HG02973 (cell line): ENCODE data around the gene CPN1.
"Not testable (repeated sequence)": the region's sequence is repeated elsewhere in the genome, so short reads cannot be mapped to it uniquely, and the experiment has no call there.

Experiments used
- ATAC-seq: cut with Tn5 transposase; IDR thresholded peaks from one replicate; pipeline ENCODE4 v1.9.1; 2021; ENCODE audit warnings: moderate library complexity; ENCODE audit not compliant: unreplicated experiment

The CPN1 gene

DNA sequence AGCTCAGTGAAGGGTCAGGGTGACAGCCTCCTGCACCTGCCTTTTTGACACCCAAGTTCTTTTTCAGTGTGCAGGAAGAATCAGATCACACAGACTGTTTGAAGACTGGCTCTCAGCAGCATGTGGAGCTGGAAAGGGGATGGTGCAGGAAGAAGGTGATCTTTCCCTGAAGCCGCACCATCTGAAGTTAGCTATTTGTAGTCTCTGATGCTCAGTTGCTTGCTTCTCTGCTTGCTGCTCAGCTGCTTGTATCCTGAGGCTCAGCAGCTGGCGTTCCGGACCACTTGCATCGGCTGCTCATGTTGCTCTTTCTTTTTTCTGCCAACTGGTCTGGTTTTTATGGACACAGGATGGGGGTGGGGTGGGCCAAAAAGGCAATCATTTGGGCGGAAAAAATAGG is 56.1 kb downstream of the CPN1 start:
- ATAC-seq = no peak

DNA sequence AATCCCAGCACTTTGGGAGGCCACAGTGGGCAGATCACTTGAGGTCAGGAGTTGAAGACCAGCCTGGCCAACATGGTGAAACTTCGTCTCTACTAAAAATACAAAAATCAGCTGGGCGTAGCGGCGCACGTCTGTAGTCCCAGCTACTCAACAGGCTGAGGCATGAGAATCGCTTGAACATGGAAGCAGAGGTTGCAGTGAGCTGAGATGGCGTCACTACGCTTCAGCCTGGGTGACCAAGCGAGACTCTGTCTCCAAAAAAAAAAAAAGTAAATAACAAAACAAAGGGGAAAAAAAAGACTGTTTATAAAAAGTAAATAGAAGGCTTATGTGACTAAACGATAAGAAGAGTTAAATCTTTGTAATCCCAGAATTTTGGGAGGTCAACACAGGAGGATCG is 56.9 kb downstream of the CPN1 start:
- no peak for ATAC-seq

DNA sequence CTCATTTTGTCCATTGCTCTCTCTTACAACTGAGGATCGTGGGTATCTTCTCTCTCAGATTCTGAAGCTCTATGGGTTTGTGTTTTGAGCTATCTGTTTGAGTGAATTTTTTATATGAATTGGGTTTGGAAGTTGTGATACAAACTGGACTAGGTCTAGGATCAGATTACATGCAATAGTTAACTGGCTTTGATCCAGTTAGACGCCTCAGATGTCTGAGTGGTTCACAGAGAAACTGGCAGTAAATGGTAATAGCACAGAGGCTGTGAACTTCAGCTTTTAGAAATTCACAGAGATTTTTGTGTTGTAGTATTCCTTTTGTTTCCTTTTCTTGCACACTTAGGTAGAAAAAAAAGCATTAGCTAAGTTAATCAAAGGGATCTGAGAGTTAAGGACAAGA is 59.3 kb downstream of the CPN1 start:
- no peak for ATAC-seq

DNA sequence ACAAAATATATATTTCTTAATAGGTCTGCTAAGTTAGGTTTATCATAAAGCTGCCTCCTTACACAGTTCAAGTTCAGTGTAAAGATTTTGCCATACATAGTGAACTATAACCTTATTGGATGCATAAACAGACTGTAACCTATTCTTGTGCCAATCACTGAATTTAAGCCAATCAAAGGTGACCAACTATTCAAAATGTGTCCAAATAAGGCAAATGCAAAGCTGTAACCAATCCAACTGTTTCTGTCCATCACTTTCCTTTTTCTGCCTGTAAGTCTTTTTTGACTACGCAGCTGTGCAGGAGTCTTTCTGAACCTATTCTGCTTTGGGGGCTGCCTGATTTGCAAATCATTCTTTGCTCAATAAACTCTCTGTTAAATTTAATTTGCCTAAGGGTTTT is 60.3 kb downstream of the CPN1 start:
- ATAC-seq = no peak

DNA sequence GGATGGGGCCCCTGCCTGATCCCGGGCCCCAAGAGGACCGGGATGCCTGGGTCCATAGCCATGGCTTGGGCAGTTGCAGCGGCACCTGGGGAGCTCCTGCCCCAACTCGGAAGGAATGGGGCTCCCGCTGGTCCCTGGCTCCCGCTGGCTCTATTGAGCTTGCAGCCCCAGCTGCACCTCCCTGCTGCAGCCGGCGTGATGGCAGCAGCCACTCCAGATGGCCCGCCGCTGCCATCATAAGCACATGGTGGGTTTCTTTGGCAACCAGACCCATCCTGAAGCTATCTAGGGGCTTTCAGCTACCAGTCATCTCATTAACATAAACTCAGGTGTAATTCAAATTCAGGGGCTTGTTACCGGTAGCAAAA is 60.8 kb downstream of the CPN1 start:
- no peak for ATAC-seq

DNA sequence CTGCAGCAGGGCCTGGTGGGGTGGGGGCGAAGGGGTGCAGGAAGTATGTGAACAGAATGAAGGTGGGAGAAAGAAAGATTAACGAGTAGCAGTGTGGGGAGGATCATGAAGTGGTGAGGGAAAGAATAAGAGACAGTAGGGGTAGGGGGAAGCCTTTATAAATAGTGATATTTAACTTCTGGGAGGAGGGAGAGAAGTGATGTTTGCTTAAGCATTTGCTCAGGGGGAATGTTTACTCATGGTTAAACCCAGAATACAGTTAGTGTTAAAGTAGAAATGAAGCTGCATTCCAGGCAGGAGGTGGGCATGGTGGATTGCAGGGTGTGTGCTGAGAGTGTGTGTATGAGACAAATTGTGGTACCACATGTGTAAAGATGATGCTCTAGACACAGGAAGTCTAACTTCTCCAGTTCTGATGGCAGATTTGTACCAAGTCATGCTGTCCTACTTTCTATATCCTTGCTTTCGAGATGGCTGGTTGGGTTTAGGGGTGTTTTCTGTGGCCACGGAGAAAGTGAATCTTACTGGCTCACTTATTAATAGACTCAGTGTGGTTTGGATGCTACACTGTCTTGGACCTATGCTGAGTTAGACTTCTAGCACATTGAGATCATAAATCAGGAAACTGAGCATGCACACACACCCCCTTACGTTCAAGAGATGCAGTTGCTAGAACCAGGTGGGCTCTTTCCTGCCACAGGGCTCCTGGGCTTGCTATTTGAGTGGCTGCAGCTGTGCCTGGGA is 61.4 kb downstream of the CPN1 start:
- ATAC-seq = peak; percentile 78

DNA sequence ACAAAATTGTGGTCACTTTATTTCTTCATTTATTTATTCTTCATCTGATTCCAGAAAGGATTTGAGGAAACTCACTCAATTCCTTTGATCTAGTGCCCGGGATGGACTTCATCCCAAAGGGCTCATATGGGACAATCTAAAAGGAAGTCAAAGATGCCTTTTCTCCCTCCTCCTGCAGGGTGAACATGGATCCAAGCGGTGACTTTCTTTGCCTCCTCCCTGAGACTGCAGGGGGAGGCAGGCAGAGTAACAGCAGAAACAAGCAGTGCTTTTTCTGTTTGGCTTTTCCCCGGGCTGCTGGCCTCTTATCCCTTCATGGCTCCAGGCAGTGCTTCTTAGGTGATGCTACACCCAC is 61.9 kb downstream of the CPN1 start:
- ATAC-seq = no peak

DNA sequence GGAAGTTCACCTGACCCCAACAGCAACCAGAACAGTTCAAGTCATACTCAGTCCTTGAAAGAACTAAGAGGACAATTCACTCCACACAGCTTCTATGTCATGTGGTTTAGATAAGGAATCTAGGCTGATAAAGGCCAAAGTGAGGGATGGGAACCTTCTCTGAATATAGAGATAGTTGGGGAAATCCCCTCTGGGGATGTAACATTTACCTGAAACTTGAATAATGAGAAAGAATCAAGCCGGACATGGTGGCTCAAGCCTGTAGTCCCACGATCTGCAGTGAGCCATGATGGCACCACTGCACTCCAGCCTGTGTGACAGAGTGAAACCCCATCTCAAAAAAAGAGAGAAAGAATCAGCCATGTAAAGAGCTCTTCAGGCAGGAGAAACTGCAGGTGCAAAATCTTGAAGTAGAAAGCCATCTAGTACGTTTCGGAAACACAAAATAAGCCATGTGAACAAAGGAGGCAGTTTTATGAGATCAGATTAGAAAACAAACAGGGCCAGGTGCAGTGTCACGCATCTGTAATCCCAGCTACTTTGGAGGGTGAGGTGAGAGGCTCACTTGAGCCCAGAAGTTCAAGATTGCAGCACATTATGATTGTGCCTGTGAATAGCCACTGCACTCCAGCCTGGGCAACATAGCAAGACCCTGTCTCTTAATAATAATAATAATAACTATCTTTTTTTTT is 67.5 kb downstream of the CPN1 start:
- ATAC-seq = peak; percentile 63

DNA sequence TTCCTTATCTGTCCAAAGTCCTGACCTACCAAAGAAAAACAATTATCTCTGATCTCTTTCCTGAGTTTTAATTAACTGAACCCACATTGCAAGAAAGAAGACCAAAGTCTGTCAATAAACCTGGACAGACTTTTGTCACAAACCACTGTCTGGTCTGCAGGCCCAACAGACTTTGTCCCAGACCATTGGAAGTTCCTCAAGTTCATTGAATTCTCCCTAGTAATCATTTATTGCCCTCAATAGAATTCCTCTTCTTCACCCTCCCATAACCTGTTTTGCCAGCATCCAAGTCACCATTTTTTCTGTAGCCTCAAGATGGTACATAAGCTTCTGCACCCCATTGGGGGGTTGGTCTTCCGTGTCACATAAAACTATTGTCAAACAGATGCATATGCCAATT is 68.0 kb downstream of the CPN1 start:
- ATAC-seq = no peak

DNA sequence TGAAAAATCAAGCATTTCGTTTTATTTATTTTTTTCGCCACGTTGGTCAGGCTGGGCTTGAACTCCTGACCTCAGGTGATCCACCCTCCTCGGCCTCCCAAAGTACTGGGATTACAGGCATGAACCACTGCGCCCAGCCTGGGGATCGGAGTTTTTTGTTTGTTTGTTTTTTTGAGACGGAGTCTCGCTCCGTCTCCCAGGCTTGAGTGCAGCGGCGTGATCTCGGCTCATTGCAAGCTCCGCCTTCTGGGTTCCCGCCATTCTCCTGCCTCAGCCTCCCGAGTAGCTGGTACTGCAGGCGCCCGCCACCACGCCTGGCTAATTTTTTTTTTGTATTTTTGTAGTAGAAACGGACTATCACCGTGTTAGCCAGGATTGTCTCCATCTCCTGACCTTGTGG is 69.8 kb downstream of the CPN1 start:
- ATAC-seq = not testable (repeated sequence)

DNA sequence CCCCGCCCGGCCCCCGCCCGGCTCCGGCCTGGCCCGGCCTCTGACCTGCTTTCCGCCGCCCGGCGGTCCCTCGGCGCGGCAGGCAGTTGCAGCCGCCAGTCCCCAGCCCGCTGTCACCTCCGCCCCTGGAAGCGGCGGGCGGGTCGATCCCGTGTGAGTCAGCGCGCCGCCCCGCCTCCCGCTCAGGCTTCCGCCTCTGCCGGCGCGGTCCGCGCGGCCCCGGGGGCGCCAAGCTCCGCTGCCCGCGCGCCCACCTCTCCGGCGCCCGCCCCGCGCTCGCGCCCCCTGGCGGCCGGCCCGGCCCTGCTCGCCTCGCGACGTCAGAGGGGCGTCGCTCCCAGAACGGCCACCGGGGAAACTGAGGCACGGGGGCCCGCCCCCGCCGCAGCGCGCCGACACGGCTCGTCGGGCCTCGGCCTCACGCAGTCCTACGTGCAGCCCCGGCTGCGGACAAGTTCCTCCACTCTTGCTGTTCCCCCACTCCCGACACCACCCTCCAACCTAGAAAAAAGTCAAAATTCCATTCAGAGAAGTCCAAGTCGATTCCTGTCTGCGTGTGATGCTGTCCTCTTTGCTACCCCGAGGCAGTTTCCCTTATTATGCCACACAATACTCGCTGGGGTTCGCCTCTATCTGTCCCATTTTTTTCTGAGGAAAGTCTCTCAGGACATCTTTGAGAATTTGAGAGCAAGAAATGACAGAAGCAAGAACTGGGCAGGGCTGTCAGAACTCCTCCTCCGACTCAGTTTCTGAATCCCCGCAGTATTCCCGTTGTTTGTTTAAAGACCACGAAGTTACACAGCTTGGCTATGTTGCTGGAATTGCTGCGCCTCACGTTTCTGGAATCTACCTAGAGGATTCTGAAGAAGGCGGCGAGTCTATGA is 71.6 kb downstream of the CPN1 start, which contains the start of gene DNMBP:
DNMBP (minus strand) TSS at position 155 of the 884 bp plus-strand sequence. CDS start 37,823 bp downstream, outside the sequence.
- peak; percentile 65 for ATAC-seq

DNA sequence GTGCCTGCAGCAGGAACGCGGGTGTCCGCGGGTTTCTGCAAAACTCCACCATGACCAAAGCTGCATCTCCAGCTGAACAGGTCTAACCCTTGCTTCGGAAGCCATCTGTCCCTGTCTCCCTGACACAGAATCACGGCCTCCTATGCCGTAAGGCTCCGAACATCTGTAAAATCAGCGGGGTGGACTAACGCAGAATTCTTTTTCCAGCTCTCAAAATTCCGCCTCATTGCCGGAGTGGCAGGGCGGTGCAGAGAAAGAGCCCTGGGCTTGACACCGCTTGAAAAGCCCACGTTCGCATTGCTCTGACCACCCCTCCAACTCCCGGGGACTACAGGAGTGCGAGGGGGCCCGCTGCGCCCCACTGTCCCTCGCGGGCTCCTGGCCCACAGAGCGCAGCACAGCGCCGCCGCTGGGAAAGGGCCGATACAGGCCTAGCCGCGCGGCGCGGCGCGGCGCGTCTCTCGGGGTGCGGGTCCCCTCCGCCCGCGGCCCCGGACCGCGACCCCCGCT is 72.3 kb downstream of the CPN1 start:
- peak; percentile 49 for ATAC-seq

DNA sequence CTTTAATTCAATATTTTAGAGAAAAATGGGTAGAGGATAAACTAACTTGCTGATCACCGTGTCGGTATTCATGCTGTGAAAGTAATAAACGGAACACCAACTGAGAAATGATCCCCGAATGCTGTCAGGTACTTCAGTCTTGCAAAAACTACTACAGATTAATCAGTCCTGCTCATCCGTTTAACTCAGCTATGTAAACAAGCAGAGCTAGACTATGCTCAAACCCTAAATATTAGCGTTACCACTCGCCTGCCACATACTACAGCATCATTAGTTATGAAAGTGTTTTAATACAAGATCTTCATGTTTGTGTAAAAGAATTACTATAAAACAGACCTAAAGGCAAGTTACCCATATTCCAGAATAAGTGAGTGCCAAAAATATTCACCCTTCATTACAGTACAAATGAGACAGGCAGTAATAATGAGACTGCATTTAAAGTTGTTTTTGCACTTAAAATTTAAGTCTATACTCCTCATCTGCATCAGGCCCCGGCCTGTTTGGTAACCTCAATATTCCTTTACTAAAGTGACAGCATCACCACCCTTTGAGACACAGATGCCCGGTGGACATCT is 72.9 kb downstream of the CPN1 start:
- no peak for ATAC-seq

DNA sequence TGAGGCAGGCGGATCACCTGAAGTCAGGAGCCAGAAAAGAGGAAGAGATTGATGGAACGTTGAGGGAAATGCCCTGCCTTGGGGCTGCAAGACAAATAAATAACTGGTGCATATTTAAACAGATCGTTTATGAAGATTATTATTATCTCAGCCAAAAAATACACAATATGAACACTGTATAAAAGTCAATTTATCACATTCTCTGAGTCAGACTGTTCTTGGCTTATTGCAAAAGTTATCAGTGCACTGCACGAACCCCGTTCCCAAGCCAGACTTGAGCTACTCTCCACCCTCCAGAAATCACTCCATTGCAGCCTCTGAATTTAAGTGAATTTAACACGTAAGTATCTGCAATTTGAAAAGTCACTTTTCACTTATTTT is 73.5 kb downstream of the CPN1 start:
- ATAC-seq = no peak

DNA sequence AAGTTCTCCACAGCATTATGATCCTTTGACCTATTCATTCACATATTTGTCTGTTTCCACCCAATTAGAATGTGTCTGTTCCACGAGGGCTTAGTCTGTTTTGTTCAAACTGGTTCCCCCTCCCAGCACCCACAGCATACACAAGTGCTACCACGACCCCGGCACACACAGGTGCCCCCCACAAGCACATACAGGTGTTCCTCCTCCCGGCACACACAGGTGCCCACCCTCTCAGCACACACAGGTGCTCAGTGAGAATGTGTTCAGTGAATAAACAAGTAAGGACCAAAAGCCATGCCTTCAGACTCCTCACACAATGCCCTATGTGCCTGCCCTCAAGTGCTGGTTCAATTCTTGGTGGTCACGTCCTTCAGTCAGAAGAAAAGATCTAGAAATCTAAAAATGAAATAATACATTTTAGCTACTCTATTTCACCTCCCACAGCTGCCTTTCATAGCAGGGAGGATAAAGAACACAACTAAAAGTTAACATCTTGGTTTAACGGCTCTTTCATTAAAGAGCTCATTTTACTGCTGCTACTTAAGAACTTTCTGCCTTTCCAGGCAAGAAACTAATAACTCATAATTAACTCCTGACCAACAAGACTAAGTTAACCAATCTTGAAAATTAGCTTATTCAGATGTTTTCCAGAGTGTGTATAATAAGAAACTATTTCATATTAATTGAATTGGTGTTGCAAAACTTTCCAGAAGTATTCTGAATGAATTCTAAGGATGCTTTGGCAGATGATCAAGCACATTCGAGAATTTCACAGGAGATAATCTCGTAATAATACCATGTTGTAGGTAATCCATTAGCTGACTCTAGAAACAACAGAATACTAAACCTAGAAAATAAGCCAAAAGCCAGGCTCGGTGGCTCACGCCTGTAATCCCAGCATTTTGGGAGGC is 74.2 kb downstream of the CPN1 start:
- ATAC-seq = no peak

DNA sequence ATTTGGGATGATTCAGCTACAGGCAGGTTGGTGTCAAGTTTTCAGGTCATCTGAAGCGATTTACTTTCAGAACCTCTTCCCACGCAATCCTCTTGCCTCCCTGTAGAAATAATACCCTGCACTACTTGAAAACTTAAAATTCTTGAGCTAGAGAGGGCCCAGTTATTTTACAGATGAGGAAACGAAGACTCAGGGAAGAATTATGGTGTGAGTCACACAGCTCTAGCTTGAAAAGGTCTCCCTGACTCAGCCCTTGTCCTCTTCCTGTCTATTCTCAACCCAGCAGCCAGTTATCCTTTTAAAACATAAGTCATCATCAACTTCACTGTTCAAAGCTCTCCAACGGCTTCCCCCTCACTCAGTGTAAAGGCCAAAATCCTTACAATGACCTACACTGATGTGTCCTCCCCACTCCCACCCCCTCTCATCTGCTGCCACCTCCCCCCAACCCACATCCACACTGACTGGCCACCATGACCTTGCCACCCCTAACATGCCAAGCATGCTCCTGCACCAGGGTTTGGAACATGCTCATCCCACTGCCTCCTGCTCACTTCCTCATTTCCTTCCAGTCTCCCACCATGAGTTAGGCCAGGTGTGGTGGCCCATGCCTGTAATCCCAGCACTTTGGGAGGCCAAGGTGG is 75.3 kb downstream of the CPN1 start:
- ATAC-seq = no peak

DNA sequence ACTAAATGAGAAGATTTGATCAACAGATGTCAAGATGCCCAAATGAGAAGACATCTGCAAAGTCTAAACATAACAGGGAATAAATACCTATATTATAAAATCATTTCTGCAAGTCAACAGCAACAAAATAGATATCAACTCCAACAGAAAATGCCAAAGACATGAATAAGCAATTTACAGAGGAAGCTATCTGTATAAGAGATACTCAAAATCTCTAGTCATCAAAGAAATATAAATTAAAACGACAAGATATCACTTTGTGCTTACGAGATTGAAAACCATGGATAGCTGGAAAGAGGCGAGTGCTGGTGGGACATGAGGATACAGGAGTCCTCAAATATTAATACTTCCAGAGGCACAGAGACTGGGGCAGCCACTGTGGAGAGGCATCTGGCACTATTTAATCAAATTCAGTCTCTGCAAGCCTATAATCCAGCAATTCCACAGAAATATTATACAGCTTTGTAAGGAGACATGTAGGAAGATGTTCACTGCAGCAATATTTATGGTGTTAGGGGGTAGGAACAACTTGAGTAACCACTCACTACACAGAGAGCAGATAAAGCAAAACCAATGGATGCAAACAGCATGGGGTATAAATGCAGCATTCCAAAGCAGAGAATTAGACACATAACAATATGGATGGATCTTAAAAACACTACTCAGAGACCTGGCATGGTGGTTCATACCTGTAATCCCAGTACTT is 76.7 kb downstream of the CPN1 start:
- no peak for ATAC-seq

DNA sequence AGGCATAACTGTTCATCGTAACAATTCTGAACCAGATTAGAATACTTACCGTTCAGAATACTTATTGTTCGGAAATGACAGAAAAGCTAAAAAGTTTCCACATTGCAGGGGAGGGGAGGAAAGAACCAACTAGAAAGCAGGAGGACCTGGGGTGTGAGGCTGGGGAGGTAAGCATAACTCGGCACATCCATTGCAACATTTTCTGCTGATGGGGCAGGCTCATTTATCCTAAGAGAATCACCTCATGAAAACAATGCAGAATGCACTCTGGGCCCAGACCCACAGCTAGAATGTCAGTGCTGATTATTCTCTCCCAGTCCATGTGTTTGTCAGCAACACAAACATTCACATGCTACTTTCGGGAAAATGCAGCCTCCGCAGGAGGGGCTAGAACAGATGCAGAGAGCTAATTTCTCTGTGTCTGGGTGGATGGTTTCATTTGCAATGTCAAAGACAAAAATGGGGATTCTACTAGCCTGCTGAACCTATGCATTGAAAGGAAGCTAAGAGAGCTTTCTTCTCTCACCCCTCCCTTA is 81.5 kb downstream of the CPN1 start:
- ATAC-seq = no peak
